Stimulated activated effector memory CD8-positive, alpha-beta T cell treated with anti-CD3 and anti-CD28 coated beads, Interleukin-12 subunit alpha, Interleukin-12 subunit beta, amount 100 ng/mL, for 72 hours (primary cell): Measurements from ENCODE around the gene SASH1.
A peak's percentile ranks its signal among the peaks of the same experiment; 100 is the strongest.

Experiments
- ATAC-seq: fragments of 150-1000 bp; cut with Tn5 transposase; 2 replicates; pipeline ENCODE4 v1.10.0; 2021
- DNase-seq, 2 donors: peaks; one replicate each; pipeline ENCODE4 v3.0.0; 2021 to 2022; ENCODE audit warnings: low spot score in 2 of 2
- H3K27ac Mint-ChIP-seq: one replicate; pipeline ENCODE4 v1.8.0; 2022; ENCODE audit warnings: mild to moderate bottlenecking, mixed read lengths
- H3K36me3 Mint-ChIP-seq: one replicate; pipeline ENCODE4 v1.8.0; 2022; ENCODE audit warnings: mild to moderate bottlenecking, mixed read lengths
- H3K4me1 Mint-ChIP-seq: one replicate; pipeline ENCODE4 v1.8.0; 2022; ENCODE audit warnings: mixed read lengths
- H3K4me3 Mint-ChIP-seq: one replicate; pipeline ENCODE4 v1.8.0; 2022; ENCODE audit warnings: mild to moderate bottlenecking, mixed read lengths
- H3K9me3 Mint-ChIP-seq: one replicate; pipeline ENCODE4 v1.8.0; 2022; ENCODE audit warnings: mixed read lengths

SASH1 gene

DNA sequence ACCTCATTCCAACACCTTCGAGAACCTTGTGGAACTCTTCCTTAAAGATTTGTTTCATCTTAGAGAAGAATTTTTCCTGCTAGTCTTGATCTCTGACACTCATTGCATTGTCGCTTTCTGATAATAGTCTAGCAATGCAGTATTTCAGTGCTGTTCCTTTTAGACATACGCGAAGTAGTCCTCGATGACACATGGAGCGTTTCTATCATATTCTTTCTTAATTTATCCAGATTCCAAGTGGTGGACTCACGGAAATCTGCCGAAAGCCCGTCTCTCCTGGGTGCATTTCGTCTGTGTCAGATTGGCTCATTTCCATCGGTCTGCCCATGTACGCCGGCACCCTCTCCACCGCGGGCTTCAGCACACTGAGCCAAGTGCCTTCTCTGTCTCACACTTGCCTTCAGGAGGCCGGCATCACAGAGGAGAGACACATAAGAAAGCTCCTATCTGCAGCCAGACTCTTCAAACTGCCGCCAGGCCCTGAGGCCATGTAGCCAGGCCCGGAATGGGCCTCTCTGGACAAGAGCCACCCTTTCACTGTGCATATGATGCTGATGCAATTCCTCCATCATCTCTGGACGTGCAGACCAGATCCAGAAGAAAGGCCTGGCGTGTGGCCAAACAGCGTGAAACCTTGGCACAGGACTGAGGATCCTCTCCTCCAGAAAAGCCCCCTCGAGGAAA lies 205.6 kb downstream of the SASH1 start:
- DNase-seq (no peak), ATAC-seq (no peak)
- Mint-ChIP-seq H3K27ac (no peak overlapping the region), H3K4me3 (no peak overlapping the region), H3K9me3 (no peaks in the 10 kb centered on the region), H3K4me1 (no peaks in the 10 kb centered on the region), H3K36me3 (no peaks in the 10 kb centered on the region)

DNA sequence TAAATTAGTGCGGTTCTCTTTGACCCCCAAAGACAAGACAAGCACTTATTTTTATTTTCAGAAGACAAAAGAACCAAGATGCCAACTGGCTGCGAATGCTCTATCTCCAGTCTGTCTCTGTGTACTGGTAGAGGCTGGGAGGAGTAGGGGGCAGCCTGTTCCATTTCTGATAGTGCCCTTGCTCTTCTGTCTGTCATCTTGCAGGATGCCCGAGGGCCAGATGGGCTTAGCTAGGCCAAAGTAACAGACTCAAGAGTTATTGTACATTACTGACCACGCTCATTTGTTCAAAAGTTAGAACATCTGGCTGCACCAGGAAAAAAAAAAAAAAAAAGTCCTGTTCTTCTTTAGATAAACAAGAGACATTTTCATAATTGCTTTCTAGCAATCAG lies 206.1 kb downstream of the SASH1 start:
- H3K4me1 Mint-ChIP-seq, result no peaks in the 10 kb centered on the region
- H3K4me3 Mint-ChIP-seq, result no peak overlapping the region
- H3K36me3 Mint-ChIP-seq, result no peaks in the 10 kb centered on the region
- DNase-seq (no peak), ATAC-seq (no peak)
- H3K9me3 Mint-ChIP-seq, result no peaks in the 10 kb centered on the region
- H3K27ac Mint-ChIP-seq, result no peak overlapping the region

DNA sequence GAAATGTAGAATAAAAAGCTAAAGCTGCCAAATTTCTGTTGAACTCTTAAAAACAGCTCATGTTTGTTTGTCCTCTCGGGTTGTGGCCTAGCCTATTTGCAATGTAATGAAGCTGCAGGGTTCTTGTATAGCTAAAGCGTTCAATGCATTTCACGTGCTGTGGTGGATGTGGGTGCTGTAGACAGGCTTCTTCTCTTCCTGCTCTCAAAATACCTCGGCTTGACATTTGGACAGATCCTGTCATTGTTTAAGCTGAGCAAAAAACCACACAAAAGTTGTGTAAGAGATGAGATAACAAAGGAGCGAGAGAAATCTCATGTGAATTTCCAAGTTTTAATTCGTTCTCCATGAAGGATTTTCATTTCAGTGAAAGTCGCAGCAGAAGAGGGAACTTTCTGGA lies 207.9 kb downstream of the SASH1 start:
- Mint-ChIP-seq H3K9me3 (no peaks in the 10 kb centered on the region), H3K4me3 (no peak overlapping the region), H3K27ac (no peak overlapping the region), H3K36me3 (no peaks in the 10 kb centered on the region), H3K4me1 (no peaks in the 10 kb centered on the region)
- ATAC-seq, result no peak
- DNase-seq, result no peak

DNA sequence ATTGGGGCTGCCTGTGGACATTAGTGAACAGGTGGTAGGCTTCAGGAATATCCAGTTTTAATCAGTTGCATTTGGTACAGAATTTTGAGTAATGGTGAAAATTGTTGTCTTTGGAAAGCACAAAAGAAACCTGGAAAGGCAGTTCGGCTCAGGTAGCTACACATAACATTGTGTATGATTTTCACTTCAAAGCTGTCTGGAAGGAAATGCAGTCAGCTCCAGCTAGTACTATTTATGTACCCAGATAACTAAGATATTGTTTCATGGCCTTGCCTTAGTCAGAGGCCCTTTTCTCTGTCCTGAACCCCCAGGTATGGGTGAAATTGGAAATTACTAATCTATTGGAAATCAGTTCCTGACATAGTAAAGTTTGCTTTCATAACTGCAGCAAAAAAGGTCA lies 208.6 kb downstream of the SASH1 start:
- no peak overlapping the region for H3K4me3 Mint-ChIP-seq
- no peaks in the 10 kb centered on the region for H3K4me1 Mint-ChIP-seq
- H3K27ac Mint-ChIP-seq, result no peak overlapping the region
- no peak for DNase-seq
- no peaks in the 10 kb centered on the region for H3K9me3 Mint-ChIP-seq
- ATAC-seq, result no peak
- H3K36me3 Mint-ChIP-seq, result no peaks in the 10 kb centered on the region

DNA sequence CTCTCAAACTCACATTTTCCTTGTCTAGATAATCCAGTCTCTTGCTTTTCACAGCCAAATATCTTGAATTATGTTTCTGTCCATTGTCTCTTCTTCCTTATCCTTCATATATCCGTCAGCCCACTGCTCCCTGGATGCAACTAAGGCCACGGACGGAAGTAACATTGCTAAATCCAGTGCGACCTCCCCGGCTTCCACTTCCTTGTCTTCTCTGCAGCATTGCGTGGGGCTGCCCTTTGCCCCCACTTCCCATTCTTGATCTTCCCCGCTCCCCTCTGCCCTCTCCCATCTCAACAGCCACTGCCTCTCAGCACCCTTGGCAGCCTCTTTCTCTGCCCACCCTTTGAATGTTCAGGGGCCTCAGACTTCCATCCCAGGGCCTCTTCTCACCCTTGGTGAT lies 213.8 kb downstream of the SASH1 start:
- peaks cover 18% of the 10 kb centered on the region for H3K4me1 Mint-ChIP-seq
- DNase-seq (no peak), ATAC-seq (no peak)
- H3K4me3 Mint-ChIP-seq, result no peak overlapping the region
- H3K36me3 Mint-ChIP-seq, result no peaks in the 10 kb centered on the region
- no peaks in the 10 kb centered on the region for H3K9me3 Mint-ChIP-seq
- no peak overlapping the region for H3K27ac Mint-ChIP-seq

DNA sequence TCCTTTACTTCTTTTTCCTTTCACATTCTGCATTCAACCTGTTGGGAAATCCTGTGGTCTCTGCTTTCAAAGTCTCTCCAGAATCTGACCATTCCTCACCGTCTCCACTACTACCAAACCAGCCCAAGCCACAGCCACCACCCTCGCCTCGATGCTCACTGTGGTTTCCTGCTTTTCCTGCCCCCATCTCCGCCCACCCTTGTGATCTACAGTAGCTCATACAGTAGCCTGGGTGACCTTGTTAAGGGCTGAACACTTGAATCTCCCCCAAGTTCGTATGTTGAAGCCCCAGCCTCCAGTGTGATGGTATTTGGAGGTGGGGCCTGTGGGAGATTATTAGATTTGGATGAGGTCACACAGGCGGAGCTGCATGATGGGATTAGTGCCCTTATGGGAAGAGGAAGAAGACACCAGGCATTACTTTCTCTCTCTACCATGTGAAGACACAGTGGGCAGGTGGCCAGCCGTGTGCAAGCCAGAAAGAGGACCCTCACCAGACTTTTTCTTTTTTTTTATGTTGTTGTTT lies 215.2 kb downstream of the SASH1 start:
- Mint-ChIP-seq H3K4me1 (peaks cover 18% of the 10 kb centered on the region), H3K4me3 (peak overlapping the region; percentile 20), H3K36me3 (no peaks in the 10 kb centered on the region), H3K27ac (no peak overlapping the region), H3K9me3 (no peaks in the 10 kb centered on the region)
- ATAC-seq, result peak; percentile 75
- no peak for DNase-seq

DNA sequence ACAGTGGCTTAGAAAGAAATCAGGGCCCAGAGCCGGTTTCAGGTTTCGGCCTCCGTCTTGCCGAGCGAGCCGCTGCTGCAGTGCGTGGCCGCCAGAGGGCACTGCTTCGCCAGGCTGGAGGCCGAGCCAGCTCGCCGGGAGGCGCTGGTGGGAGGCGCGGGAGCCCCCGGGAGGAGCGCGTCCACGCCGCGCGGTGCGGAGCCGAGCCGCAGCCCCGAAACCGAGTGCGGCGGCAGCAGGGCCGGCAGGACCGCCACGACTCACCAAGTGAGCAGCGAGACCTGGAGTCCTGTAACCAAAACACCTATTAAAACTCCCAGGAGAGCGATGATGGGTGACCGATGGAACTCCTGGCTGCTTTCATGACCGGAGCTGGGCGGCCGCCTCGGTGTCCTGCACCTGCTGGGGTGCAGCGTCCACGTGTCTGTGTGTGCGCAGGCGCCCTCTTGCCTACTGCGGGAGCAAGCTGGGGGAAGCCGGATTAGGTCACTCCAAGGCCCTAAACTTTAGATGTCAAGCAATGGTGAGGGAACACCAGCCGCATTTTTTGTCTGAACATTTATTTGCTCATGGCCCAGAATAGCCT lies 217.3 kb downstream of the SASH1 start:
- no peak overlapping the region for H3K27ac Mint-ChIP-seq
- ATAC-seq (peak; percentile 76), DNase-seq (peak; percentile 81 to 87)
- no peaks in the 10 kb centered on the region for H3K9me3 Mint-ChIP-seq
- H3K4me3 Mint-ChIP-seq, result peak overlapping the region; percentile 10
- H3K4me1 Mint-ChIP-seq, result peaks cover 18% of the 10 kb centered on the region
- H3K36me3 Mint-ChIP-seq, result no peaks in the 10 kb centered on the region

DNA sequence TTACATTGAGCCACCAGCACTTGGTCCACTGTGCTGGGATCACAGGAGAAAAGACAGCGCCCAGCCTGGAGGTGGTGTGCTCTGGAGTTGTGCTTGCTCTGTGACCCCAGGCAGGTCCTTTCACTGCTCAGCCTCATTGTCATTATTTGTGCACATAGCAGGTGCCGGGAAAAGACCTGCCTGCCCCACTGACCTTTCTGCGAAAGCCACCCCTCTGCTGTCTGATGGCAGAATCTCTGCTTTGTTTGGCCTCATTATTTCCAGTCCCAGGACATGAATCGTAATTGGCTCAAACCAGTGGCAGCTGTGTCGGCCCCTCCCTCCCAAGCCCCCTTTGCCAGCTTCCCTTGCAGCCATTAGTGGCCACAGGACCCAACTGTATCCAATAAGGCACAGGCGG lies 219.0 kb downstream of the SASH1 start:
- DNase-seq, result no peak
- no peaks in the 10 kb centered on the region for H3K9me3 Mint-ChIP-seq
- no peak for ATAC-seq
- peaks cover 9% of the 10 kb centered on the region for H3K36me3 Mint-ChIP-seq
- no peak overlapping the region for H3K27ac Mint-ChIP-seq
- H3K4me3 Mint-ChIP-seq, result no peak overlapping the region
- H3K4me1 Mint-ChIP-seq, result peaks cover 30% of the 10 kb centered on the region

DNA sequence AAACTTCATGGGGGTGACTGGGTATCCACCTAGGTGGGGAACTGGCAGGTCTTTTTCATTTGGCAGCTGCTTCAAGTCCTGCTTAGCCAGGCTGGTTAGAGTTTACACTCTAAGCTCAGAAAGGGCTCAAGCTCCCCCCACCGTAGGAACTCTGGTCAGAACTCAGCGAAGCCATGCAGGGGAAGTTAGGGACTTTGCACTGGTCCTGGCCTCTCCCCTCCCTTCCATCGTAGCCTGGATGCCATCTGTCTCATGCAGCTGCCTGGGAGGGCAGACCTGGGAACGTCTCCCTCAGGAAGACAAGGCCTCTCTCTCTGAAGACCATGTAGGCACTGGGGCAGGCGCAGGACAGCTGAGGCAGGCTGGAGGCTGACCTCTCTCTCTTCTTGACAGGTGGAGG lies 220.4 kb downstream of the SASH1 start:
- peak in 1 of 2 donors; percentile 47 for DNase-seq
- no peak for ATAC-seq
- H3K36me3 Mint-ChIP-seq, result peaks cover 9% of the 10 kb centered on the region
- H3K9me3 Mint-ChIP-seq, result no peaks in the 10 kb centered on the region
- peaks cover 29% of the 10 kb centered on the region for H3K4me1 Mint-ChIP-seq
- no peak overlapping the region for H3K27ac Mint-ChIP-seq
- no peak overlapping the region for H3K4me3 Mint-ChIP-seq

DNA sequence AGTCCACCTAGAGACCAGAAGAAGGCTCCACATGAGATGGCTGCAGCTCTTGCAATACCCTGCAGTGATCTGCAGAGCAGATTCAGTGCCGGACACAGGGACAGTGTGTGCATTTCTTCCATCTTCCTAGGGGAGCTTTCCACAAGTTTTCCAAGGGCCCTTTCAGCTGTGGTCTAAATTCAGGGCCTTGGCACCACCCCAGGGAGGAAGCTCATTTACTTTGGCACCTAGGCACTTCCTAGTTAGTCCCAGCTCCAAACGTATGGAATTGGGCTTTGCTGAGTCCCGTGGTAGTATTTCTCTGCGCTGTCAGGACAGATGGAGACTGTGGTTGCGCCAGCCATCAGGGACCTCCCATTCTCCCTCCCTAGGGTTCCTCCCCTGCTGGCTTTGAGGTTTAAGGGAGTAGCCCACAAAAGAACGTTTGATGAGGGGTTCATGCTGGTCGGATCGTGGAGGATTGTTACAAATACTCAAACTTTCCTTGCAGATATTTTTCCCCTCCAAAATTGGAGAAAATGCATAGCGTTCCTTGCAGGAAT lies 221.9 kb downstream of the SASH1 start:
- DNase-seq (no peak), ATAC-seq (no peak)
- Mint-ChIP-seq H3K36me3 (peaks cover 9% of the 10 kb centered on the region), H3K27ac (no peak overlapping the region), H3K9me3 (no peaks in the 10 kb centered on the region), H3K4me3 (no peak overlapping the region), H3K4me1 (peaks cover 29% of the 10 kb centered on the region)

DNA sequence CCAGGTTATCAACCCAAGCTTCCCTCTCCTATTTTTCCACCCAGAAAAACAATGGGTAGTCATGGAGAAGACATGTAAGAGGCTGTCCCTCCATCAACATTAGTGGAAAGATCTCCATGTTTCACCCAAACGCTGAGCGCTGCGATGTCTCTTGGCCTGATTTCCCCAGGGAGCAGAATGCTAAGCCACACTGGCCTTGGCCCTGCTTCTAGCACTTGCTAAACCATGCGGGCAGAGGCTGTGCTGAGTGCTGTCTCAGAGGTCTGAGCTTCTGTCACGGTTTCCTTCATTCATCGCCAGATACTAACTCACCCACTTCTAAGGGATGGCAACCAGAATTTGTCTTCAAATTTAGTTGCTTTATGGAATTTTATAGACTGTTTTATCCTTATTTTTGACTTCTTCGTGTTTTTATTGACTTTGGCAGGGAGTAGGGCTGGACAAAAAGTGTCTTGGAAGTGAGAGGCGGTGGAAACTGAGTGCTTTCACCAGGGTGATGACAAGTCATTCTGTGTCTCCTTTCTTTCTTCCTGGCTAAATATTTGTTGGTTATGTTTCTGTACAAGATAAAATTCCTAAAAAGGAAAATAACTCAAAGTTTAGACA lies 222.8 kb downstream of the SASH1 start:
- Mint-ChIP-seq H3K4me1 (peaks cover 33% of the 10 kb centered on the region), H3K9me3 (no peaks in the 10 kb centered on the region), H3K36me3 (peaks cover 9% of the 10 kb centered on the region), H3K4me3 (no peak overlapping the region), H3K27ac (no peak overlapping the region)
- no peak for DNase-seq
- ATAC-seq, result no peak

DNA sequence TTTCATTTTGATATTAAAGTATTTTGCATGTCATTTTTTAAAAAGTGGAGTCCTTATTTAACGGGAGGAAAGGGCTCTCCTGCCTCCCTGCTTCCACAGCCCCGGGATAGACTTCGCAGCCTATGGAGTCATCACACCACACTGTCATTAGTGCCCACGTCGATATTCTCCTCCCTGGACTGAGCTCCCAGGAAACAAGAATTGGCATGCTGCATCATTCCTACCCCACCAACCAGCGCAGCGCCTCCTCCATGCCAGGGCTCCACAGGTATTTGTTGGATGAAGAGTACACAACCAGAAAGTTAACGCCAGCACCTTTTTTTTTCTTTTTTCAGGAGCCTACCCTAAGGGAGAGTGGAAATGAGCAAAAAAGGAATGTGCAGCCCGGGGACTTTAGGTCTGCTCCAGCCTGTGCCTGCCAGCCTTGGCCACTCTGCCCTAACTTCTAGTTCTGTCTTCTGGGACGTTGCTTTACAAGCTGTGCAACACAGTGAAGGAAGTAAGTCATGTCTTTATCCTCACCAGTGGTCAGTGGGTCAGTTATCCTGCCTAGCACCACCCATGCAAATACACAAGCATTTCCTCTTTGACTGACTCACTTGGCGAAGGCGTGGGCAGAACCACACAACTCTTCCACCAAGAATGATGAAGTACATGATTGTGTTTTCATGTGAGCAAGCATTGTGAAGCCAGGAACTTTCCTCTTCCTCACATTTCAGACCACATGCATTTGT lies 223.5 kb downstream of the SASH1 start:
- Mint-ChIP-seq H3K4me3 (peak overlapping the region; percentile 52), H3K27ac (peak overlapping the region; percentile 24), H3K4me1 (peaks cover 35% of the 10 kb centered on the region), H3K9me3 (no peaks in the 10 kb centered on the region), H3K36me3 (peaks cover 9% of the 10 kb centered on the region)
- ATAC-seq, result peak; percentile 82
- DNase-seq, result peak in 1 of 2 donors; percentile 65

DNA sequence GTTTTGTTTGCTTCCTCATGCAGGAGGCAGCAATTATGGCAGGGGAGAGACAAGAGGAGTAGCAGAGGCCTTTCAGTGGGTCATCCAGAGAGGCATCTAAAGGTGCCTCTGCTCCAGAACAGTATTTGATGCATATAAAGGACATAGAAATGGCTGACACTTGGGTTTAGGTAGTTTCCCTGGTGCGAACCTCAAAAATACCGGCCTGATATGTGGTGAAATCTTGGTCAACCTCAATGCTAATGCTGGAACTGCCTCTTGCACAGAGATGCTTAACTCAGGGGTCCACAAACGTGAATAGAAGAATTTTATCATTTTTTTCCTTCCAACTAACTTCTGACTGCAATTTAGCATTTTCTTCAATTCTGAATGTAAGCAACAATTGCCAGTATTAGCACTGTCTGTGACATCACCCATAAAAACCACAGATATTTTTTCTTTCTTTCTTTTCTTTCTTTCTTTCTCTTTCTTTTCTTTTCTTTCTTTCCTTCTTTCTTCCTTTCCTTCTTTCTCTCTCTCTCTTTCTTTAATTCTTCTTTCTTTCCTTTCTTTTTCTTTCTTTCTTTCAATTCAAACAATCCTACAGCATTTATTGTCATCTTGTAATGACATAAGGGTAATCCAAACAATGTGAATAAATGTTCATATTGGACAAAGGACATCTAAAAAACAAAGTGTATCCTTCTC lies 224.2 kb downstream of the SASH1 start:
- peaks cover 9% of the 10 kb centered on the region for H3K36me3 Mint-ChIP-seq

DNA sequence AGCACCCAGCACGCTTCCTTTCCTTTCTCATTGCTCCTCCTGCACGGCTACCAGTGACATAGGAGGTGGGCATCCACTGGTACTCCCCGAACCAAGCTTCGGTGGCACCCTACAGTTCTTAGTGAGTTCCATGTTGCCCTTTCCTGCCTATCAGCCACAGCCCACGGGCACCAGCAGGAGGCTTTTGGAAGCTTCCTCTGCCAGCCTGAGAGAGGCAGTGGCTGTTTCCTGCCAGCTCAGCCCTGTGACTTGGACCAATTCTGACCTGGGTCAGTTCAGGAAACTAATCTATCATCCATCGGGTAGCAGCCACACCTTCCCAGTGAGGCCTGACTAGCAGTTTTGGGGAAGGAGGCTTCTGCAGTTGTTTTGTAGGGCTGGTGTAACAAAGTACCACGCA lies 227.8 kb downstream of the SASH1 start:
- H3K4me3 Mint-ChIP-seq, result no peak overlapping the region
- H3K27ac Mint-ChIP-seq, result no peak overlapping the region
- peaks cover 35% of the 10 kb centered on the region for H3K4me1 Mint-ChIP-seq
- ATAC-seq, result no peak
- H3K9me3 Mint-ChIP-seq, result no peaks in the 10 kb centered on the region
- H3K36me3 Mint-ChIP-seq, result peaks cover 9% of the 10 kb centered on the region
- DNase-seq, result no peak

More for the DNA sequence above, 224.2 kb downstream of the SASH1 start:
- DNase-seq (no peak), ATAC-seq (peak; percentile 70)
- Mint-ChIP-seq H3K9me3 (no peaks in the 10 kb centered on the region), H3K4me1 (peaks cover 35% of the 10 kb centered on the region), H3K27ac (peak overlapping the region; percentile 24), H3K4me3 (peak overlapping the region; percentile 52)
